B cell (primary cell): Measurements from ENCODE around the gene LBX2. TPM values are rescaled to one million over a fixed set of nuclear protein-coding genes. Genes with fewer than 3 reads are reported as not detected.

Source experiments
- ATAC-seq: fragments of 200-7000 bp; cut with Tn5 transposase; one replicate; pipeline ENCODE4 v1.10.0; 2021; ENCODE audit warnings: low read depth, mild to moderate bottlenecking, moderate number of reproducible peaks, moderate library complexity
- CTCF ChIA-PET: fragments of 350-600 bp; sonication (Branson Sonifier 250); formaldehyde crosslinking; loops from one replicate; lab custom pipeline; 2021; ENCODE audit warnings: antibody characterized with exemption, inconsistent platforms; lab: Charles Lee
- POLR2A ChIA-PET: fragments of 350-600 bp; sonication (Branson Sonifier 250); formaldehyde crosslinking; loops from one replicate; lab custom pipeline; 2021; ENCODE audit warnings: antibody characterized with exemption; lab: Charles Lee
- DNase-seq: peaks from one replicate; pipeline ENCODE4 v3.0.0; 2013
- H2AFZ ChIP-seq: 2 replicates; pipeline ENCODE4 v1.6.1; 2012; ENCODE audit warnings: mild to moderate bottlenecking, low read depth, low read length; ENCODE audit not compliant: insufficient read depth, poor library complexity, severe bottlenecking
- H3K27ac ChIP-seq, 2 donors: 1 replicate in 1 of 2; 2 replicates in 1 of 2; pipeline ENCODE4 v1.5.1; 2012 to 2013; ENCODE audit warnings: low read length in 2 of 2, mild to moderate bottlenecking in 2 of 2, moderate library complexity in 1 of 2
- H3K27me3 ChIP-seq, 4 experiments: fragments of 200-600 bp in 1 of 4; sonication (generic) in 1 of 4; replicated peaks in 1 of 4; 1 replicate in 2 of 4; 2 replicates in 2 of 4; pipeline versions ENCODE4 v1.6.1 to v1.7.0; 2013 to 2016; ENCODE audit warnings: low read length in 3 of 4, mild to moderate bottlenecking in 2 of 4, mixed read lengths in 1 of 4, moderate library complexity in 1 of 4; ENCODE audit not compliant: insufficient read depth in 4 of 4, control insufficient read depth in 3 of 4; ENCODE audit errors: control extremely low read depth in 1 of 4
- H3K36me3 ChIP-seq, 2 experiments: replicated peaks in 1 of 2; 1 replicate in 1 of 2; 2 replicates in 1 of 2; pipeline versions ENCODE4 v1.6.1 to v1.7.1; 2013; ENCODE audit warnings: low read length in 1 of 2; ENCODE audit not compliant: insufficient read depth in 2 of 2, control insufficient read depth in 1 of 2; ENCODE audit errors: control extremely low read depth in 1 of 2, extremely low read depth in 1 of 2
- H3K4me1 ChIP-seq, 2 donors: fragments of 200-600 bp in 1 of 2; sonication (generic) in 1 of 2; 1 replicate in 1 of 2; 2 replicates in 1 of 2; pipeline versions ENCODE4 v1.5.1 to v1.6.1; 2013 to 2017; ENCODE audit warnings: low read length in 2 of 2; ENCODE audit not compliant: control insufficient read depth in 2 of 2, insufficient read depth in 2 of 2
- H3K4me2 ChIP-seq: replicated peaks from 2 replicates; pipeline ENCODE3; 2012; ENCODE audit warnings: mild to moderate bottlenecking, low read depth, low read length; ENCODE audit not compliant: poor library complexity, severe bottlenecking
- H3K4me3 ChIP-seq, 5 experiments: fragments of 200-600 bp in 1 of 5; sonication (generic) in 1 of 5; 1 replicate in 3 of 5; 2 replicates in 2 of 5; pipeline versions ENCODE4 v1.5.1 to v1.7.0; 2011 to 2016; ENCODE audit warnings: low read length in 4 of 5, mild to moderate bottlenecking in 4 of 5, low read depth in 2 of 5, control low read depth in 1 of 5, moderate library complexity in 1 of 5; ENCODE audit not compliant: insufficient read depth in 1 of 5; ENCODE audit errors: control extremely low read depth in 1 of 5, extremely low read depth in 1 of 5
- H3K79me2 ChIP-seq: fragments of 200-600 bp; sonication (generic); one replicate; pipeline ENCODE4 v1.6.0; 2016; ENCODE audit warnings: low read length; ENCODE audit not compliant: control insufficient read depth, insufficient read depth
- H3K9ac ChIP-seq: fragments of 200-600 bp; sonication (generic); 2 replicates; pipeline ENCODE4 v1.6.1; 2017; ENCODE audit warnings: mild to moderate bottlenecking, low read length, moderate library complexity
- H3K9me3 ChIP-seq, 3 donors: one replicate each; pipeline versions ENCODE4 v1.6.1 to v1.7.1; 2013; ENCODE audit warnings: low read length in 2 of 3; ENCODE audit not compliant: control insufficient read depth in 2 of 3, insufficient read depth in 1 of 3; ENCODE audit errors: control extremely low read depth in 1 of 3
- H4K20me1 ChIP-seq: 2 replicates; pipeline ENCODE4 v1.6.0; 2012; ENCODE audit warnings: mild to moderate bottlenecking, low read length; ENCODE audit not compliant: insufficient read depth, control insufficient read depth, poor library complexity, severe bottlenecking
- H3K27ac Mint-ChIP-seq: one replicate; pipeline ENCODE4 v1.8.0; 2021; ENCODE audit warnings: mixed read lengths
- H3K27me3 Mint-ChIP-seq: one replicate; pipeline ENCODE4 v1.8.0; 2021; ENCODE audit warnings: mixed read lengths
- H3K4me1 Mint-ChIP-seq: one replicate; pipeline ENCODE4 v1.8.0; 2021; ENCODE audit warnings: mixed read lengths
- H3K4me3 Mint-ChIP-seq: one replicate; pipeline ENCODE4 v1.8.0; 2021; ENCODE audit warnings: mixed read lengths
- H3K9me3 Mint-ChIP-seq: one replicate; pipeline ENCODE4 v1.8.0; 2022; ENCODE audit warnings: mixed read lengths; ENCODE audit not compliant: insufficient read depth
- CTCF ChIP-seq: fragments of 200-600 bp; IDR thresholded peaks from one replicate; pipeline ENCODE4 v1.8.0; 2022; ENCODE audit warnings: antibody characterized with exemption, mild to moderate bottlenecking
- EZH2 ChIP-seq: IDR thresholded peaks from 2 replicates; pipeline ENCODE4 v1.6.1; 2012; ENCODE audit warnings: borderline replicate concordance, low read depth, mild to moderate bottlenecking, moderate library complexity, low read length; ENCODE audit not compliant: insufficient read depth, poor library complexity, severe bottlenecking
- WGBS: methylation state at CpG from one replicate; pipeline ENCODE4 v1.1.5; 2013; ENCODE audit warnings: missing lambda C conversion rate; ENCODE audit not compliant: insufficient coverage; 5-methylcytosine and 5-hydroxymethylcytosine counted together
- intact Hi-C: fragments of 100-400 bp; cut with micrococcal nuclease; formaldehyde crosslinking; loops from one replicate; pipeline ENCODE4 v1.10.0; 2022
- polyA plus RNA-seq: library from polyadenylated mRNA; depleted of rRNA; stranded (reverse); fragments of >200 nt; gene quantifications from 2 replicates; pipeline ENCODE4 v1.2.3, GENCODE V29; 2012
- total RNA-seq, 2 donors: library from RNA; stranded (reverse); fragments of 120-200 nt in 1 of 2; gene quantifications; 1 replicate in 1 of 2; 2 replicates in 1 of 2; pipeline versions ENCODE4 v1.2.3 to v1.2.4, GENCODE V29; 2013 to 2022

Gene LBX2
- total and polyA plus RNA-seq, 2 donors (not counting 1 experiment from before 2014, with no cell fraction given) = 1.1 to 2.0 TPM

DNA sequence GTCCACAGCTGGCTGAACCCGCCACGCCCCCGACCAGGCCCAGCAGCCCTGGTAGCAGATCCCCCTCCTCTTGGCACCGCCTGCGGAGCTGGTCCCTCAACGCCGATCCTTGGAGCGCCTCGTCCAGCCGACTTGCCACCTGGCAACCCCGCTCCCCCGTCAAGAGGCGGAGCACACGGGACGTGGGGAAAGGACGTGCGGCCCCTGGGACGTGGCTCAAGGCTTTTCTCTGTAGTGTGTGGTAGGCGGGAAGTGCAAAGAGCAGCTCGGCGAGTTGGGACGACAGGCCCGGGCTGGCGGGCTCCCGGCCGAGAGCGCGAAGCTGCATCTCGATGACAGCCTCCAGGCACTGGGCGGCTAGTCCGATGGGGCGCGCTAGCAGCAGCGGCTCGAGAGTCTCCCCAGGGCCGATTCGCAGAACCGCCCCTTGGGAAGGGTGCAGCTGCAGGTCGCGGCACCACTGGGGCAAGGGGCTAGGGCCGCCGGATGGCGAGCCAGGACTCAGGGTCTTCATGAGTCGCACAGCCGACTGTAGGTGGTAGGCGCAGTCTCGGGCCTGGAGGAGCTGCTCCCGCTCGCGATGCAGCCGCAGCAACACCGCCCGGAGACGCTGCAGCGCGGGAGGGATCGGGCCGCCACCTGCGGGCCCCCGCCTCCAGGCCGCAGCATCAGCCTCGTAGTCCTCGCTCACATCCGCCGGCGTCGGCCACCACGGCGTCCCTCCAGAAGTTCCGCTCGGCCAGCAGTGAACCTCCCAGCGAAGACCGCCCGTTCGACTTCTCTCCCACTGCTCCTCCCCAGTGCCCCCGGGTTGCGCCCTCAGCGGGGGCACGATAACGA, 17.2 kb downstream of the LBX2 start:
- H3K27me3 Mint-ChIP-seq = no peaks in the 10 kb centered on the region
- Histone ChIP-seq H3K9ac (peak overlapping the region; percentile 91), H4K20me1 (peaks cover 39% of the 10 kb centered on the region), H3K4me2 (peak overlapping the region; percentile 90), H3K9me3 (no peaks in the 10 kb centered on the region), H3K27ac (peak overlapping the region; percentile 71 to 84), H3K4me3 (peak overlapping the region; percentile 74 to 96 (median 88)), H3K4me1 (peaks cover 21 to 29% of the 10 kb centered on the region in 2 donors), H2AFZ (peak overlapping the region; percentile 100), H3K36me3 (peaks cover 0 to 27% of the 10 kb centered on the region in 2 experiments), H3K27me3 (no peaks in the 10 kb centered on the region), H3K79me2 (peaks cover 73% of the 10 kb centered on the region)
- no peaks in the 10 kb centered on the region for H3K9me3 Mint-ChIP-seq
- ChIA-PET CTCF (interaction anchor here (0.7 to 7.1 kb wide), 27 partner anchors 8 to 394 kb away, joined by 3 to 149 read pairs (median 4); partner anchors contain the start of genes AUP1, DQX1, HTRA2 and INO80B), POLR2A (interaction anchor here (0.8 to 3.8 kb wide), 12 partner anchors 9 to 172 kb away, joined by 3 to 56 read pairs (median 6); partner anchors contain the start of genes AUP1, DQX1, HTRA2 and INO80B)
- intact Hi-C loops = loop anchor here (1.0 to 2.0 kb wide), 3 partner anchors 61 to 90 kb away; partner anchors contain the start of genes C2orf81, DOK1 and WDR54
- DNase-seq (no peak), ATAC-seq (peak; percentile 40)
- peak overlapping the region; percentile 99 for H3K27ac Mint-ChIP-seq
- peaks cover 34% of the 10 kb centered on the region for H3K4me1 Mint-ChIP-seq
- WGBS = 3% methylated on average over 80 of the region's 80 CpGs
- no peak for TF ChIP-seq EZH2
- no peak for TF ChIP-seq CTCF
- H3K4me3 Mint-ChIP-seq = peak overlapping the region; percentile 100
